GM23338 (cell line): Measurements from ENCODE around the gene MYLK. TPM values are rescaled to one million over a fixed set of nuclear protein-coding genes. Genes with fewer than 3 reads are reported as not detected.
A peak's percentile ranks its signal among the peaks of the same experiment; 100 is the strongest.

Experiments used
- ATAC-seq: fragments of 200-7000 bp; cut with Tn5 transposase; 3 replicates; pipeline ENCODE4 v1.9.1; 2020
- DNase-seq: peaks from one replicate; pipeline ENCODE4 v3.0.0-alpha.2; 2015; ENCODE audit warnings: low spot score
- H2AFZ ChIP-seq: fragments of 200-600 bp; sonication (generic); 2 replicates; pipeline ENCODE4 v1.8.0; 2016; ENCODE audit warnings: antibody characterized with exemption, mild to moderate bottlenecking, moderate library complexity
- H3F3A ChIP-seq: fragments of 200-600 bp; sonication (generic); replicated peaks from 2 replicates; pipeline ENCODE4 v1.8.0; 2017; ENCODE audit warnings: antibody characterized with exemption, mixed run types, low read depth
- H3K27ac ChIP-seq: fragments of 200-600 bp; sonication (generic); 2 replicates; pipeline ENCODE4 v1.6.1; 2016; ENCODE audit warnings: low read depth
- H3K27me3 ChIP-seq: fragments of 200-600 bp; sonication (generic); 2 replicates; pipeline ENCODE4 v1.8.0; 2016; ENCODE audit warnings: mild to moderate bottlenecking, mixed run types, moderate library complexity; ENCODE audit not compliant: insufficient read depth
- H3K36me3 ChIP-seq: fragments of 200-600 bp; sonication (generic); 2 replicates; pipeline ENCODE4 v1.8.0; 2016; ENCODE audit warnings: mild to moderate bottlenecking; ENCODE audit not compliant: insufficient read depth
- H3K4me1 ChIP-seq: fragments of 200-600 bp; sonication (generic); 2 replicates; pipeline ENCODE4 v1.8.0; 2016; ENCODE audit warnings: mild to moderate bottlenecking, moderate library complexity; ENCODE audit not compliant: insufficient read depth
- H3K4me2 ChIP-seq: fragments of 200-600 bp; sonication (generic); 2 replicates; pipeline ENCODE4 v1.7.1; 2017; ENCODE audit warnings: mixed run types
- H3K4me3 ChIP-seq: fragments of 200-600 bp; sonication (generic); 2 replicates; pipeline ENCODE4 v1.6.1; 2016; ENCODE audit warnings: mixed run types
- H3K79me2 ChIP-seq: fragments of 200-600 bp; sonication (generic); replicated peaks from 2 replicates; pipeline ENCODE4 v1.8.0; 2017; ENCODE audit warnings: mild to moderate bottlenecking; ENCODE audit not compliant: insufficient read depth
- H3K9me2 ChIP-seq: fragments of 200-600 bp; sonication (generic); 2 replicates; pipeline ENCODE4 v1.8.0; 2017; ENCODE audit not compliant: insufficient read depth
- H4K20me1 ChIP-seq: fragments of 200-600 bp; sonication (generic); replicated peaks from 2 replicates; pipeline ENCODE4 v1.8.0; 2017; ENCODE audit warnings: mild to moderate bottlenecking; ENCODE audit not compliant: insufficient read depth
- H3K27ac Mint-ChIP-seq: 2 replicates; pipeline ENCODE4 v1.8.0; 2020; ENCODE audit warnings: inconsistent platforms, mild to moderate bottlenecking, moderate library complexity, mixed read lengths
- H3K27me3 Mint-ChIP-seq: 3 replicates; pipeline ENCODE4 v1.8.0; 2022; ENCODE audit warnings: low read depth, mild to moderate bottlenecking, moderate library complexity, mixed read lengths, inconsistent platforms; ENCODE audit not compliant: insufficient read depth, poor library complexity
- H3K36me3 Mint-ChIP-seq: 3 replicates; pipeline ENCODE4 v1.8.0; 2021; ENCODE audit warnings: low read depth, mild to moderate bottlenecking, inconsistent platforms, moderate library complexity, mixed read lengths
- H3K4me1 Mint-ChIP-seq: 3 replicates; pipeline ENCODE4 v1.8.0; 2020; ENCODE audit warnings: mild to moderate bottlenecking, inconsistent platforms, mixed read lengths
- H3K4me3 Mint-ChIP-seq: 3 replicates; pipeline ENCODE4 v1.8.0; 2021; ENCODE audit warnings: moderate library complexity, mild to moderate bottlenecking, inconsistent platforms, mixed read lengths
- H3K9me3 Mint-ChIP-seq: 3 replicates; pipeline ENCODE4 v1.8.0; 2020; ENCODE audit warnings: moderate library complexity, mild to moderate bottlenecking, inconsistent platforms, mixed read lengths
- CREB1 ChIP-seq: fragments of 250-450 bp; sonication (Bioruptor Pico); IDR thresholded peaks from 2 replicates; pipeline ENCODE4 v1.5.0; 2020; ENCODE audit warnings: low read depth, mild to moderate bottlenecking, moderate library complexity
- EZH2 ChIP-seq: fragments of 200-600 bp; sonication (generic); IDR thresholded peaks from one replicate; pipeline ENCODE4 v1.8.0; 2017; ENCODE audit warnings: antibody characterized with exemption, mild to moderate bottlenecking, low read depth; ENCODE audit not compliant: unreplicated experiment
- NANOG ChIP-seq: IDR thresholded peaks from 2 replicates; pipeline ENCODE4 v1.6.1; 2016; ENCODE audit warnings: antibody characterized with exemption, borderline replicate concordance
- POLR2AphosphoS5 ChIP-seq: IDR thresholded peaks from 2 replicates; pipeline ENCODE4 v1.6.1; 2016; ENCODE audit warnings: antibody characterized with exemption, low read depth
- STAT1 ChIP-seq: IDR thresholded peaks from one replicate; pipeline ENCODE4 v1.6.1; 2016; ENCODE audit warnings: antibody characterized with exemption; ENCODE audit not compliant: unreplicated experiment
- polyA plus RNA-seq: library from polyadenylated mRNA; unstranded; fragments of >200 nt; fragmentation: Nextera tagmentation; extraction: Ambion mirVana; gene quantifications from 2 replicates; pipeline ENCODE4 v1.2.1, GENCODE V29; 2016
- total RNA-seq: library from RNA; depleted of rRNA; stranded (reverse); fragments of >200 nt; shearing (Covaris generic); gene quantifications from 2 replicates; pipeline ENCODE4 v1.2.3, GENCODE V29; 2014
- TF ChIP-seq, protein P1 (sequence below): IDR thresholded peaks from one replicate; pipeline ENCODE4 v1.6.1; 2018; ENCODE audit warnings: antibody characterized with exemption; ENCODE audit not compliant: unreplicated experiment
- TF ChIP-seq, protein P2 (sequence below), 2 experiments: fragments of 200-600 bp in 1 of 2; sonication (generic) in 1 of 2; conservative IDR thresholded peaks; 2 replicates each; pipeline versions ENCODE4 v1.5.1 to v1.6.1; 2016 to 2017; ENCODE audit warnings: antibody characterized with exemption in 2 of 2, low read depth in 2 of 2, mild to moderate bottlenecking in 2 of 2, moderate library complexity in 1 of 2
- TF ChIP-seq, protein P3 (sequence below): IDR thresholded peaks from 2 replicates; pipeline ENCODE4 v1.6.1; 2016; ENCODE audit warnings: antibody characterized with exemption
- TF ChIP-seq, protein P4 (sequence below): fragments of 250-450 bp; sonication (Bioruptor Pico); IDR thresholded peaks from 2 replicates; pipeline ENCODE4 v1.5.0; 2020; ENCODE audit warnings: mild to moderate bottlenecking, moderate library complexity

Gene MYLK
- total and polyA plus RNA-seq, 2 experiments from 2014 or later = 11.5 to 17.9 TPM

DNA sequence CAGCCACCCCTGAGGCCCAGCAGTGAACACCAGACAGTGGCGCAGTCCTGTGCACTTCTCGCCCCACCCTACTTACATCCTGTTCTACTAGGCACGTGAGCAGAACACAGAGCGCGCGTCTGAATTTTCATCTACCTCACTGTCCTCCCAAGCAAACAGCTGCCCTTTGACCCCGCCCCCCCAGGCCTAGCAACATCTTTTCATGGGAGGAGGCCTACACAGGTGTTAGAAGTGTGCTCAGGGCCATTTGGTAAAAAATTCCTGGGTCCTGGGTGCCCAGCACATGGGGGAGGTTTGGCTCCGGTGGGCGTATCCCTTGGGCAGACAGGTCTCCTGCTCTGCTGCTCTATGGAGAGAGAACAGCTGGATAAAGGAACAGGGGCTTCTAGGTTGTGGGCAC, 95.0 kb downstream of the MYLK start (continued):
- TF ChIP-seq EZH2 = no peak
- TF ChIP-seq STAT1 = no peak
- TF ChIP-seq, protein P1, sequence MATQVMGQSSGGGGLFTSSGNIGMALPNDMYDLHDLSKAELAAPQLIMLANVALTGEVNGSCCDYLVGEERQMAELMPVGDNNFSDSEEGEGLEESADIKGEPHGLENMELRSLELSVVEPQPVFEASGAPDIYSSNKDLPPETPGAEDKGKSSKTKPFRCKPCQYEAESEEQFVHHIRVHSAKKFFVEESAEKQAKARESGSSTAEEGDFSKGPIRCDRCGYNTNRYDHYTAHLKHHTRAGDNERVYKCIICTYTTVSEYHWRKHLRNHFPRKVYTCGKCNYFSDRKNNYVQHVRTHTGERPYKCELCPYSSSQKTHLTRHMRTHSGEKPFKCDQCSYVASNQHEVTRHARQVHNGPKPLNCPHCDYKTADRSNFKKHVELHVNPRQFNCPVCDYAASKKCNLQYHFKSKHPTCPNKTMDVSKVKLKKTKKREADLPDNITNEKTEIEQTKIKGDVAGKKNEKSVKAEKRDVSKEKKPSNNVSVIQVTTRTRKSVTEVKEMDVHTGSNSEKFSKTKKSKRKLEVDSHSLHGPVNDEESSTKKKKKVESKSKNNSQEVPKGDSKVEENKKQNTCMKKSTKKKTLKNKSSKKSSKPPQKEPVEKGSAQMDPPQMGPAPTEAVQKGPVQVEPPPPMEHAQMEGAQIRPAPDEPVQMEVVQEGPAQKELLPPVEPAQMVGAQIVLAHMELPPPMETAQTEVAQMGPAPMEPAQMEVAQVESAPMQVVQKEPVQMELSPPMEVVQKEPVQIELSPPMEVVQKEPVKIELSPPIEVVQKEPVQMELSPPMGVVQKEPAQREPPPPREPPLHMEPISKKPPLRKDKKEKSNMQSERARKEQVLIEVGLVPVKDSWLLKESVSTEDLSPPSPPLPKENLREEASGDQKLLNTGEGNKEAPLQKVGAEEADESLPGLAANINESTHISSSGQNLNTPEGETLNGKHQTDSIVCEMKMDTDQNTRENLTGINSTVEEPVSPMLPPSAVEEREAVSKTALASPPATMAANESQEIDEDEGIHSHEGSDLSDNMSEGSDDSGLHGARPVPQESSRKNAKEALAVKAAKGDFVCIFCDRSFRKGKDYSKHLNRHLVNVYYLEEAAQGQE = no peak
- TF ChIP-seq, protein P2, sequence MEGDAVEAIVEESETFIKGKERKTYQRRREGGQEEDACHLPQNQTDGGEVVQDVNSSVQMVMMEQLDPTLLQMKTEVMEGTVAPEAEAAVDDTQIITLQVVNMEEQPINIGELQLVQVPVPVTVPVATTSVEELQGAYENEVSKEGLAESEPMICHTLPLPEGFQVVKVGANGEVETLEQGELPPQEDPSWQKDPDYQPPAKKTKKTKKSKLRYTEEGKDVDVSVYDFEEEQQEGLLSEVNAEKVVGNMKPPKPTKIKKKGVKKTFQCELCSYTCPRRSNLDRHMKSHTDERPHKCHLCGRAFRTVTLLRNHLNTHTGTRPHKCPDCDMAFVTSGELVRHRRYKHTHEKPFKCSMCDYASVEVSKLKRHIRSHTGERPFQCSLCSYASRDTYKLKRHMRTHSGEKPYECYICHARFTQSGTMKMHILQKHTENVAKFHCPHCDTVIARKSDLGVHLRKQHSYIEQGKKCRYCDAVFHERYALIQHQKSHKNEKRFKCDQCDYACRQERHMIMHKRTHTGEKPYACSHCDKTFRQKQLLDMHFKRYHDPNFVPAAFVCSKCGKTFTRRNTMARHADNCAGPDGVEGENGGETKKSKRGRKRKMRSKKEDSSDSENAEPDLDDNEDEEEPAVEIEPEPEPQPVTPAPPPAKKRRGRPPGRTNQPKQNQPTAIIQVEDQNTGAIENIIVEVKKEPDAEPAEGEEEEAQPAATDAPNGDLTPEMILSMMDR (conservative IDR thresholded peaks at IDR 0.05; ENCODE audit: low read depth in 2 of 2) = no peak

DNA sequence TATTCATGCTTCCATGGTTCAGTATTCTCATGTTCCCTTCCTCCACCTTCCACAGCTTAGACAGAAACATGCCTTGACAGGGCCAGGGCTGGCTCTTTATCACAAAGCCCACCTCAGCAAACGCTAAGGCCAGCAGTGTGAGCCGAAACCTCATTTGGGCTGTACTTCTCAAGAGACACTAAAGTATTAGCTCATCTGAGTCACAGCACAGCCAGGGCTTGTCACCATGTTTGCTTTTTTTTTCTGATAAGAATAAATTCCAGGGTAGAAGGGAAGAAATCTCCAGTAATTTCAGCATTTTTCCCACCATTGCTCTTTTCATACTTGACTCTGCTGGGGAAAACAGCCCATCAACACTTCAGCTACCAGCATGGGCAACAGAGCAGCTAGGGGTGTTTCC, 95.4 kb downstream of the MYLK start:
- no peak for DNase-seq
- Histone ChIP-seq H3K4me3 (no peak overlapping the region), H4K20me1 (no peaks in the 10 kb centered on the region), H3F3A (no peaks in the 10 kb centered on the region), H3K4me1 (no peaks in the 10 kb centered on the region; the same call in 1 of the 2 replicates), H3K36me3 (no peaks in the 10 kb centered on the region), H2AFZ (no peak overlapping the region), H3K27ac (no peak overlapping the region), H3K27me3 (no peaks in the 10 kb centered on the region), H3K4me2 (no peak overlapping the region), H3K79me2 (no peaks in the 10 kb centered on the region), H3K9me2 (peaks cover 5% of the 10 kb centered on the region; the same call in 1 of the 2 replicates)
- TF ChIP-seq EZH2 (no peak), CREB1 (CRISPR knock-in tag) (no peak), POLR2AphosphoS5 (no peak), NANOG (no peak)
- TF ChIP-seq, protein P3, sequence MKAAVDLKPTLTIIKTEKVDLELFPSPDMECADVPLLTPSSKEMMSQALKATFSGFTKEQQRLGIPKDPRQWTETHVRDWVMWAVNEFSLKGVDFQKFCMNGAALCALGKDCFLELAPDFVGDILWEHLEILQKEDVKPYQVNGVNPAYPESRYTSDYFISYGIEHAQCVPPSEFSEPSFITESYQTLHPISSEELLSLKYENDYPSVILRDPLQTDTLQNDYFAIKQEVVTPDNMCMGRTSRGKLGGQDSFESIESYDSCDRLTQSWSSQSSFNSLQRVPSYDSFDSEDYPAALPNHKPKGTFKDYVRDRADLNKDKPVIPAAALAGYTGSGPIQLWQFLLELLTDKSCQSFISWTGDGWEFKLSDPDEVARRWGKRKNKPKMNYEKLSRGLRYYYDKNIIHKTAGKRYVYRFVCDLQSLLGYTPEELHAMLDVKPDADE = no peak
- TF ChIP-seq, protein P4, sequence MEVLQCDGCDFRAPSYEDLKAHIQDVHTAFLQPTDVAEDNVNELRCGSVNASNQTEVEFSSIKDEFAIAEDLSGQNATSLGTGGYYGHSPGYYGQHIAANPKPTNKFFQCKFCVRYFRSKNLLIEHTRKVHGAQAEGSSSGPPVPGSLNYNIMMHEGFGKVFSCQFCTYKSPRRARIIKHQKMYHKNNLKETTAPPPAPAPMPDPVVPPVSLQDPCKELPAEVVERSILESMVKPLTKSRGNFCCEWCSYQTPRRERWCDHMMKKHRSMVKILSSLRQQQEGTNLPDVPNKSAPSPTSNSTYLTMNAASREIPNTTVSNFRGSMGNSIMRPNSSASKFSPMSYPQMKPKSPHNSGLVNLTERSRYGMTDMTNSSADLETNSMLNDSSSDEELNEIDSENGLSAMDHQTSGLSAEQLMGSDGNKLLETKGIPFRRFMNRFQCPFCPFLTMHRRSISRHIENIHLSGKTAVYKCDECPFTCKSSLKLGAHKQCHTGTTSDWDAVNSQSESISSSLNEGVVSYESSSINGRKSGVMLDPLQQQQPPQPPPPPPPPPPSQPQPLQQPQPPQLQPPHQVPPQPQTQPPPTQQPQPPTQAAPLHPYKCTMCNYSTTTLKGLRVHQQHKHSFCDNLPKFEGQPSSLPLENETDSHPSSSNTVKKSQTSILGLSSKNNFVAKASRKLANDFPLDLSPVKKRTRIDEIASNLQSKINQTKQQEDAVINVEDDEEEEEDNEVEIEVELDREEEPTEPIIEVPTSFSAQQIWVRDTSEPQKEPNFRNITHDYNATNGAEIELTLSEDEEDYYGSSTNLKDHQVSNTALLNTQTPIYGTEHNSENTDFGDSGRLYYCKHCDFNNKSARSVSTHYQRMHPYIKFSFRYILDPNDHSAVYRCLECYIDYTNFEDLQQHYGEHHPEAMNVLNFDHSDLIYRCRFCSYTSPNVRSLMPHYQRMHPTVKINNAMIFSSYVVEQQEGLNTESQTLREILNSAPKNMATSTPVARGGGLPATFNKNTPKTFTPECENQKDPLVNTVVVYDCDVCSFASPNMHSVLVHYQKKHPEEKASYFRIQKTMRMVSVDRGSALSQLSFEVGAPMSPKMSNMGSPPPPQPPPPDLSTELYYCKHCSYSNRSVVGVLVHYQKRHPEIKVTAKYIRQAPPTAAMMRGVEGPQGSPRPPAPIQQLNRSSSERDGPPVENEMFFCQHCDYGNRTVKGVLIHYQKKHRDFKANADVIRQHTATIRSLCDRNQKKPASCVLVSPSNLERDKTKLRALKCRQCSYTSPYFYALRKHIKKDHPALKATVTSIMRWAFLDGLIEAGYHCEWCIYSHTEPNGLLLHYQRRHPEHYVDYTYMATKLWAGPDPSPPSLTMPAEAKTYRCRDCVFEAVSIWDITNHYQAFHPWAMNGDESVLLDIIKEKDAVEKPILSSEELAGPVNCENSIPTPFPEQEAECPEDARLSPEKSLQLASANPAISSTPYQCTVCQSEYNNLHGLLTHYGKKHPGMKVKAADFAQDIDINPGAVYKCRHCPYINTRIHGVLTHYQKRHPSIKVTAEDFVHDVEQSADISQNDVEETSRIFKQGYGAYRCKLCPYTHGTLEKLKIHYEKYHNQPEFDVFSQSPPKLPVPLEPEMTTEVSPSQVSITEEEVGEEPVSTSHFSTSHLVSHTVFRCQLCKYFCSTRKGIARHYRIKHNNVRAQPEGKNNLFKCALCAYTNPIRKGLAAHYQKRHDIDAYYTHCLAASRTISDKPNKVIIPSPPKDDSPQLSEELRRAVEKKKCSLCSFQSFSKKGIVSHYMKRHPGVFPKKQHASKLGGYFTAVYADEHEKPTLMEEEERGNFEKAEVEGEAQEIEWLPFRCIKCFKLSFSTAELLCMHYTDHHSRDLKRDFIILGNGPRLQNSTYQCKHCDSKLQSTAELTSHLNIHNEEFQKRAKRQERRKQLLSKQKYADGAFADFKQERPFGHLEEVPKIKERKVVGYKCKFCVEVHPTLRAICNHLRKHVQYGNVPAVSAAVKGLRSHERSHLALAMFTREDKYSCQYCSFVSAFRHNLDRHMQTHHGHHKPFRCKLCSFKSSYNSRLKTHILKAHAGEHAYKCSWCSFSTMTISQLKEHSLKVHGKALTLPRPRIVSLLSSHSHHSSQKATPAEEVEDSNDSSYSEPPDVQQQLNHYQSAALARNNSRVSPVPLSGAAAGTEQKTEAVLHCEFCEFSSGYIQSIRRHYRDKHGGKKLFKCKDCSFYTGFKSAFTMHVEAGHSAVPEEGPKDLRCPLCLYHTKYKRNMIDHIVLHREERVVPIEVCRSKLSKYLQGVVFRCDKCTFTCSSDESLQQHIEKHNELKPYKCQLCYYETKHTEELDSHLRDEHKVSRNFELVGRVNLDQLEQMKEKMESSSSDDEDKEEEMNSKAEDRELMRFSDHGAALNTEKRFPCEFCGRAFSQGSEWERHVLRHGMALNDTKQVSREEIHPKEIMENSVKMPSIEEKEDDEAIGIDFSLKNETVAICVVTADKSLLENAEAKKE (CRISPR knock-in tag) = no peak
- Mint-ChIP-seq H3K4me1 (peaks cover 14% of the 10 kb centered on the region; the same call in 2 of the 3 replicates), H3K27me3 (no peaks in the 10 kb centered on the region), H3K4me3 (no peak overlapping the region), H3K27ac (peak overlapping the region; percentile 72; the same call in 1 of the 2 replicates), H3K36me3 (no peaks in the 10 kb centered on the region; the same call in 2 of the 3 replicates), H3K9me3 (no peaks in the 10 kb centered on the region)
- no peak for ATAC-seq
